Pancreas (tissue), 10 donors: ENCODE data around the gene NOM1. TPM values are rescaled to one million over a fixed set of nuclear protein-coding genes. Genes with fewer than 3 reads are reported as not detected.

ENCODE experiments used
- ATAC-seq, 4 donors: fragments of 200-7000 bp; cut with Tn5 transposase; one replicate each; pipeline versions ENCODE4 v1.8.0 to v1.9.1; 2020; ENCODE audit warnings: mild to moderate bottlenecking in 4 of 4, moderate library complexity in 4 of 4
- DNase-seq, 6 donors: peaks; one replicate each; pipeline ENCODE4 v3.0.0-alpha.2; 2020
- FAIRE-seq: peaks from 2 replicates; lab custom pipeline; 2012; peaks lifted over from hg19 to GRCh38; lab: Jason Lieb, UNC
- H3K27ac ChIP-seq, 4 donors: fragments of 200-600 bp; sonication (generic); 1 replicate in 3 of 4; 2 replicates in 1 of 4; pipeline versions ENCODE4 v1.5.0 to v1.8.0; 2020
- H3K27me3 ChIP-seq, 4 donors: fragments of 200-600 bp; one replicate each; pipeline ENCODE4 v1.8.0; 2021
- H3K36me3 ChIP-seq, 3 donors: fragments of 200-600 bp; sonication (generic) in 1 of 3; one replicate each; pipeline versions ENCODE4 v1.5.0 to v1.8.0; 2020 to 2021
- H3K4me1 ChIP-seq, 3 donors: fragments of 200-600 bp; one replicate each; pipeline ENCODE4 v1.8.0; 2021
- H3K4me3 ChIP-seq, 4 donors: fragments of 200-600 bp; sonication (generic) in 2 of 4; one replicate each; pipeline versions ENCODE4 v1.5.0 to v1.8.0; 2020 to 2021
- H3K9me3 ChIP-seq, 4 donors: fragments of 200-600 bp; one replicate each; pipeline ENCODE4 v1.8.0; 2021
- WGBS, 2 donors: extraction: QIAGEN DNeasy Blood & Tissue Kit; methylation state at CpG; one replicate each; pipeline ENCODE4 v1.1.7; 2013; 5-methylcytosine and 5-hydroxymethylcytosine counted together
- intact Hi-C, 3 donors: fragments of 100-400 bp; cut with DNase I; formaldehyde crosslinking; loops; one replicate each; pipeline versions ENCODE4 v1.11.1 to v1.14.2; 2022
- polyA plus RNA-seq, 2 donors: library from polyadenylated mRNA; stranded (reverse); fragments of 200-250 nt; gene quantifications; one replicate each; pipeline ENCODE4 v1.2.3, GENCODE V29; 2013
- total RNA-seq, 6 donors: library from RNA; stranded (reverse); fragmentation: NEBNext Ultra II Directional in 4 of 6; extraction: Animal tissue kit (Norgen Biotek cat#: 25700) in 4 of 6; gene quantifications; one replicate each; pipeline versions ENCODE4 v1.2.1 to v1.2.4, GENCODE V29; 2021 to 2023
- TF ChIP-seq, protein P1 (sequence below), 4 donors: fragments of 200-600 bp; sonication (generic) in 3 of 4; IDR thresholded peaks; one replicate each; pipeline versions ENCODE4 v1.5.0 to v1.8.0; 2021; ENCODE audit warnings: antibody characterized with exemption in 4 of 4
- donor health status: healthy with polysubstance abuse.
- donor health status: DM: no; HTN: no; CAD: no; lungs with moderate emphysema.
- donor health status: DM: no; HTN: no; CAD: no.
- donor health status: control.
- donor health status: control.
- donor health status: Bipolar disorder and iron deficiency.
- donor health status: DM: yes; HTN: yes; CAD: no.
- donor health status: DM: no; HTN: no; CAD: no.
- donor health status: DM: no; HTN: no; CAD: no.
- donor health status: DM: yes; HTN: yes; CAD: no.

NOM1 gene
- total and polyA plus RNA-seq, 8 donors, result 7.2 to 12.9 (median 8.7) TPM

DNA sequence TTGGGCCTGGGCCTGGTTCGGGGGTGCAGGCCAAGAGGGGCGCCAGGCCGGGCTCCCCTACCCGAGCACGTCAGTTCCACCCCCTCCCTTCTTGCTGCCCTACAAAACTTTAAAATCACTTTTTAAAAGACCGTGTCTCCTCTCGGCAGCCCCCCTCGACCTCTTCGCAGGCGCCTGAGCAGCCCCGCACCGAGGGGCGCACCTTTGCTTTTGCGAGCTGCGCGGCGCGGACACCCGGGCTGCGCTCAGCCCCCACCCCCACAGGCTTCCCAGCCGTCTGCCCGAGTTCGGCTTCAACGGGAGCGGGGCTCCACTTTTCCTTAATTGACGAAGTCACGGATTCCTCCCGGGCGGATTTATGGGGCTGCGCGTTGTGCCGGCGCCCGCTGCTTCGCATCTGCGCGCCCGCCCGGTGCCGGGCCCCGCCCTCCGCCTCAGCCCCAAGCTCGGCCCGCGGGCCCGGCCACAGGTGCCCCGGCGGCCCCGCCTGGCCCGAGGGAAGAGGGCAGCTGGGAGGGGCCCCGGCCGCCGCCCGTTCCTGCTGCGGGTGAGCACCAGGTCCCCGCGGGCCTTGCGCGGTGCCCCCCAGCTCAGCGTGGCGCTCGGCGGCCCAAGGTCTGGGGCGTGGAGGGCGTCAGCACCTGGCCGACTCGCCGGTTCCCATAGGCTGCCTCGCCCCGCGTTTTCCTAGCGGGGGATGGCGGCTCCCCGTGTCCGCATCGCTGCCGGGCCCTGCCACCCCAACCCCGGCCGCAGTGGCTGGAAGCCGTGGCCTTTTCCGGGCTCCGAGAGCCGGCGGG, 71.8 kb downstream of the NOM1 start:
- Histone ChIP-seq H3K9me3 (no peaks in the 10 kb centered on the region), H3K4me1 (no peaks in the 10 kb centered on the region), H3K4me3 (peak overlapping the region in 1 of 4 donors; percentile 22), H3K27me3 (peaks cover 0 to 13% (median 0%) of the 10 kb centered on the region in 4 donors), H3K36me3 (no peaks in the 10 kb centered on the region), H3K27ac (no peak overlapping the region)
- FAIRE-seq, result no peak
- TF ChIP-seq, protein P1, sequence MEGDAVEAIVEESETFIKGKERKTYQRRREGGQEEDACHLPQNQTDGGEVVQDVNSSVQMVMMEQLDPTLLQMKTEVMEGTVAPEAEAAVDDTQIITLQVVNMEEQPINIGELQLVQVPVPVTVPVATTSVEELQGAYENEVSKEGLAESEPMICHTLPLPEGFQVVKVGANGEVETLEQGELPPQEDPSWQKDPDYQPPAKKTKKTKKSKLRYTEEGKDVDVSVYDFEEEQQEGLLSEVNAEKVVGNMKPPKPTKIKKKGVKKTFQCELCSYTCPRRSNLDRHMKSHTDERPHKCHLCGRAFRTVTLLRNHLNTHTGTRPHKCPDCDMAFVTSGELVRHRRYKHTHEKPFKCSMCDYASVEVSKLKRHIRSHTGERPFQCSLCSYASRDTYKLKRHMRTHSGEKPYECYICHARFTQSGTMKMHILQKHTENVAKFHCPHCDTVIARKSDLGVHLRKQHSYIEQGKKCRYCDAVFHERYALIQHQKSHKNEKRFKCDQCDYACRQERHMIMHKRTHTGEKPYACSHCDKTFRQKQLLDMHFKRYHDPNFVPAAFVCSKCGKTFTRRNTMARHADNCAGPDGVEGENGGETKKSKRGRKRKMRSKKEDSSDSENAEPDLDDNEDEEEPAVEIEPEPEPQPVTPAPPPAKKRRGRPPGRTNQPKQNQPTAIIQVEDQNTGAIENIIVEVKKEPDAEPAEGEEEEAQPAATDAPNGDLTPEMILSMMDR (IDR thresholded peaks at IDR 0.05), result no peak
- DNase-seq, result no peak
- WGBS, 2 donors, result 25% methylated on average over 43 to 84 of the region's 84 CpGs
- intact Hi-C loops, result no loop called here
- ATAC-seq, result peak in 1 of 4 donors; percentile 25

DNA sequence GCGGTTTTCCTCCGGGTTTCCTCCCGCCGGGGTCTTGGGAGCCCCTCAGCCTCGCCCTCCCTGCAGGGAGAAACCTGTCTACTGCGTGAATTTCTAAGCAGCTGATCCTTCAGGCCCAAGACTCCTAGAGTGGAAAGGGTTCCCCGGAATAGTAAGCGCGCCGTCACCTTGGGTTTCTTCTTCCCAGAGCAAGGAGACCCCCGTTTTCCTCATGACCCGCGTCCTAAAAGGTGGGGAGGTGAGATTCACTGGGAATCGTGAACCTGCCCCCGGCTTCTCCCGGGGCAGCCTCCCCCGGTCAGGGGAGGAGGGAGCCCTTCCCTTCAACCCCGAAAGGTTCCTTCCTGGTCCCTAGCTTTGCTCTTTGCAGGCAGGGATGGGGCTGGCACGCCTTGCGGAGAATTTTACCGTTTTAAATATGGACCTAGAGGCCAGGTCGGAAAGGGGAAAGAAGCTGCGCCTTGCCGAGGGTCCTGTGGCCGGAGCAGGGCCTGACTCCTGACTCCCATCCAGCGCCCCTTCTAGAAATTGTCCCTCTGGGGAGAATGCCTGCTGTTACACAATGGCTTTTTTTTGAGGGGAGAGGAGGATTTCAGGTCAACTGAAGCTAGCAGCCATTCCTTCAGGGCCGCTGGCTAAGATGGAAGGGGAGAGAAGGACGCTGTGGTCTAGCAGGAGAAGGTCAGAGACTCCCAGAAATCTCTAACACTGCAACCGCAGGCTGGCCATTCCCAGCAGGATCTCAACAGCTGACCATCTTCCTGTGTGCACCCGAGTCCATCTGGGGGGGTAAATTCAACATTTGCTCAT, 72.6 kb downstream of the NOM1 start:
- H3K27ac ChIP-seq, result no peak overlapping the region
- DNase-seq (peak in 1 of 6 donors; percentile 4), FAIRE-seq (no peak), ATAC-seq (no peak)
- intact Hi-C loops, result no loop called here
- peaks cover 0 to 13% (median 0%) of the 10 kb centered on the region in 4 donors for H3K27me3 ChIP-seq
- whole genome bisulfite sequencing, 2 donors, result 67 to 75% methylated on average over 30 of the region's 30 CpGs
- H3K4me1 ChIP-seq, result no peaks in the 10 kb centered on the region
- no peaks in the 10 kb centered on the region for H3K9me3 ChIP-seq
- no peaks in the 10 kb centered on the region for H3K36me3 ChIP-seq
- no peak overlapping the region for H3K4me3 ChIP-seq
- TF ChIP-seq, protein P1 (IDR thresholded peaks at IDR 0.05), result no peak

Other genes with a start within 250 kb of the NOM1 start
- gene LMBR1, start 56.5 kb upstream of the NOM1 start, total RNA-seq, result 10 to 100 TPM; 22.3 to 40.4 (median 27.7) TPM
- 1 to 10 TPM; 6.7 to 8.7 TPM for gene LMBR1, start 56.5 kb upstream of the NOM1 start, polyA plus RNA-seq
- gene MNX1, start 61.0 kb downstream of the NOM1 start, total RNA-seq, result 10 to 100 TPM; 15.6 to 33.8 (median 21.9) TPM
- gene MNX1, start 61.0 kb downstream of the NOM1 start, polyA plus RNA-seq, result 10 to 100 TPM; 21.0 to 47.3 TPM
- gene UBE3C, start 189.2 kb downstream of the NOM1 start, total RNA-seq, result 10 to 100 TPM; 20.2 to 36.1 (median 24.5) TPM
- gene UBE3C, start 189.2 kb downstream of the NOM1 start, polyA plus RNA-seq, result 10 to 100 TPM; 12.1 to 17.8 TPM